Natural killer cell (primary cell): ENCODE data around the gene SAV1. TPM values are rescaled to one million over a fixed set of nuclear protein-coding genes. Genes with fewer than 3 reads are reported as not detected.

Experiments used
- ATAC-seq, 3 donors: fragments of 150-1000 bp in 2 of 3; fragments of 200-7000 bp in 1 of 3; cut with Tn5 transposase; 1 replicate in 1 of 3; 2 replicates in 2 of 3; pipeline ENCODE4 v1.10.0; 2021; ENCODE audit warnings: mild to moderate bottlenecking in 2 of 3, moderate library complexity in 2 of 3
- DNase-seq, 2 donors: peaks; one replicate each; pipeline versions ENCODE4 v3.0.0 to v3.0.0-alpha.2; 2013 to 2021; ENCODE audit warnings: mixed read lengths in 1 of 2
- H3K27ac ChIP-seq: one replicate; pipeline ENCODE4 v1.5.1; 2013; ENCODE audit warnings: mild to moderate bottlenecking, low read length
- H3K27me3 ChIP-seq: one replicate; pipeline ENCODE4 v1.6.1; 2013; ENCODE audit warnings: low read length; ENCODE audit not compliant: control insufficient read depth, insufficient read depth
- H3K36me3 ChIP-seq: one replicate; pipeline ENCODE4 v1.6.1; 2013; ENCODE audit warnings: low read length; ENCODE audit not compliant: control insufficient read depth, insufficient read depth
- H3K4me1 ChIP-seq: one replicate; pipeline ENCODE4 v1.6.1; 2013; ENCODE audit warnings: low read length; ENCODE audit not compliant: control insufficient read depth, insufficient read depth
- H3K4me3 ChIP-seq: one replicate; pipeline ENCODE4 v1.5.1; 2013; ENCODE audit warnings: low read length
- H3K9me3 ChIP-seq: one replicate; pipeline ENCODE4 v1.6.1; 2013; ENCODE audit warnings: low read length; ENCODE audit not compliant: control insufficient read depth, insufficient read depth
- H3K27ac Mint-ChIP-seq, 2 donors: one replicate each; pipeline ENCODE4 v1.8.0; 2022; ENCODE audit warnings: mild to moderate bottlenecking in 2 of 2, mixed read lengths in 2 of 2, moderate library complexity in 1 of 2
- H3K27me3 Mint-ChIP-seq, 2 donors: one replicate each; pipeline ENCODE4 v1.8.0; 2022; ENCODE audit warnings: low read depth in 2 of 2, mixed read lengths in 2 of 2
- H3K36me3 Mint-ChIP-seq: one replicate; pipeline ENCODE4 v1.8.0; 2022; ENCODE audit warnings: mixed read lengths
- H3K4me1 Mint-ChIP-seq, 2 donors: one replicate each; pipeline ENCODE4 v1.8.0; 2022; ENCODE audit warnings: mixed read lengths in 2 of 2
- H3K4me3 Mint-ChIP-seq: one replicate; pipeline ENCODE4 v1.8.0; 2022; ENCODE audit warnings: mild to moderate bottlenecking, moderate library complexity, mixed read lengths
- H3K9me3 Mint-ChIP-seq, 2 donors: one replicate each; pipeline ENCODE4 v1.8.0; 2022; ENCODE audit warnings: mixed read lengths in 2 of 2
- WGBS: methylation state at CpG from one replicate; pipeline ENCODE4 v1.1.7; 2013; ENCODE audit warnings: missing lambda C conversion rate; ENCODE audit not compliant: insufficient coverage; 5-methylcytosine and 5-hydroxymethylcytosine counted together
- intact Hi-C: fragments of 100-400 bp; cut with micrococcal nuclease; formaldehyde crosslinking; loops from one replicate; pipeline ENCODE4 v1.14.2; 2022
- total RNA-seq, 4 donors: library from RNA; stranded (reverse); fragments of 120-200 nt in 1 of 4; gene quantifications; one replicate each; pipeline versions ENCODE4 v1.2.3 to v1.2.4, GENCODE V29; 2013 to 2022
- TF ChIP-seq, protein P1 (sequence below): fragments of 200-600 bp; IDR thresholded peaks from one replicate; pipeline ENCODE4 v1.8.0; 2022; ENCODE audit warnings: antibody characterized with exemption

SAV1 gene
- total RNA-seq, 3 donors from 2014 or later (not counting 1 experiment from before 2014, with no cell fraction given), result 3.0 to 6.6 (median 6.6) TPM

DNA sequence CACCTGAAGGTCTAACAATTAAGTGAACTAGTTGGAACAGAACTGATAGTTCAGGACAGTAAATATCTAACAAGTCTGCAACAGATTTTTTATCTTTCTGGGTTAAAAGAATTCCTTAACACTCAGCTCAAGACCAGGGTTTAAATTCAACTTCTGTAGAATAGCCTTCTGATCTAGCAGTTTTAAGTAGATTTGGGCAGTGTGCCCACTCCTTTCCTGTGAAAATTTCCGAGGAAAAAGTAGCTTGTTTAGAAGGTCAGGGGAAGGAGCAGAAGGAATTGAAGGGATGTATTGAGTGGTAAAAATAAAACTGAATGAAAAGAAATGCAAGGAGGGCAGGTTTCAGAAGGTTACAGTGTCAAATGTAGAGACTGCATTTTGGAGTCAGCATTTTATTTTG is 62.3 kb downstream of the SAV1 start:
- WGBS, result 30% methylated on average over 1 of the region's 1 CpG
- H3K4me1 Mint-ChIP-seq, result no peaks in the 10 kb centered on the region
- H3K36me3 Mint-ChIP-seq, result no peaks in the 10 kb centered on the region
- Histone ChIP-seq H3K4me3 (no peak overlapping the region), H3K36me3 (no peaks in the 10 kb centered on the region), H3K9me3 (no peaks in the 10 kb centered on the region), H3K27ac (no peak overlapping the region), H3K4me1 (no peaks in the 10 kb centered on the region), H3K27me3 (no peaks in the 10 kb centered on the region)
- H3K27me3 Mint-ChIP-seq, result peaks cover 3 to 10% of the 10 kb centered on the region in 2 donors
- no peak overlapping the region for H3K4me3 Mint-ChIP-seq
- TF ChIP-seq, protein P1, sequence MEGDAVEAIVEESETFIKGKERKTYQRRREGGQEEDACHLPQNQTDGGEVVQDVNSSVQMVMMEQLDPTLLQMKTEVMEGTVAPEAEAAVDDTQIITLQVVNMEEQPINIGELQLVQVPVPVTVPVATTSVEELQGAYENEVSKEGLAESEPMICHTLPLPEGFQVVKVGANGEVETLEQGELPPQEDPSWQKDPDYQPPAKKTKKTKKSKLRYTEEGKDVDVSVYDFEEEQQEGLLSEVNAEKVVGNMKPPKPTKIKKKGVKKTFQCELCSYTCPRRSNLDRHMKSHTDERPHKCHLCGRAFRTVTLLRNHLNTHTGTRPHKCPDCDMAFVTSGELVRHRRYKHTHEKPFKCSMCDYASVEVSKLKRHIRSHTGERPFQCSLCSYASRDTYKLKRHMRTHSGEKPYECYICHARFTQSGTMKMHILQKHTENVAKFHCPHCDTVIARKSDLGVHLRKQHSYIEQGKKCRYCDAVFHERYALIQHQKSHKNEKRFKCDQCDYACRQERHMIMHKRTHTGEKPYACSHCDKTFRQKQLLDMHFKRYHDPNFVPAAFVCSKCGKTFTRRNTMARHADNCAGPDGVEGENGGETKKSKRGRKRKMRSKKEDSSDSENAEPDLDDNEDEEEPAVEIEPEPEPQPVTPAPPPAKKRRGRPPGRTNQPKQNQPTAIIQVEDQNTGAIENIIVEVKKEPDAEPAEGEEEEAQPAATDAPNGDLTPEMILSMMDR, result no peak
- intact Hi-C loops, result loop anchor here (10.0 kb wide), 2 partner anchors 169 to 259 kb away; no protein-coding TSS in a partner anchor
- no peak for ATAC-seq
- H3K9me3 Mint-ChIP-seq, result no peaks in the 10 kb centered on the region
- no peak overlapping the region for H3K27ac Mint-ChIP-seq
- DNase-seq, result no peak

DNA sequence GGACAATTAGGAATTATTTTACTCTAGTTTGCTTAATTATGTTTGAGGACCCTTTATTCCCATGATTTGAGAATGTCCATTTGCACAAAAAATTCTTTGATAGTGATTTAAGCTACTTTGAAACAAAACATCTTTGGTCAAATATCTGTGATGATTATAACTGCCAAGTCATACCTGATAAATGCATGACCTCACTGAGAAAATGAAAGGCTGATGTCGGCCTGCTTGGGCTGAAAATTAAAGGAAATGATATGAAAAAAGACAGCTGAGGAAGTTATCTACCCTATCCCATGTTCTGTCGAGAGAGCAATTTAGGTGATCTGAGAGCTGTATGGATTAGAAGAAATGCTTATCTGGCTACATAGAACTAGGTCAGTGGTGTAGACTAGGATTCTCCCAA is 64.5 kb downstream of the SAV1 start:
- Mint-ChIP-seq H3K9me3 (no peaks in the 10 kb centered on the region), H3K4me1 (no peaks in the 10 kb centered on the region), H3K4me3 (no peak overlapping the region), H3K27ac (no peak overlapping the region), H3K27me3 (peaks cover 0 to 3% of the 10 kb centered on the region in 2 donors), H3K36me3 (no peaks in the 10 kb centered on the region)
- Histone ChIP-seq H3K27ac (no peak overlapping the region), H3K4me3 (no peak overlapping the region), H3K9me3 (no peaks in the 10 kb centered on the region), H3K36me3 (no peaks in the 10 kb centered on the region), H3K4me1 (no peaks in the 10 kb centered on the region), H3K27me3 (no peaks in the 10 kb centered on the region)
- DNase-seq (no peak), ATAC-seq (no peak)
- intact Hi-C loops, result loop anchor here (10.0 kb wide), 2 partner anchors 171 to 261 kb away; no protein-coding TSS in a partner anchor
- no CpG with 5 or more reads among the region's 2 CpGs for WGBS
- TF ChIP-seq, protein P1, result no peak

DNA sequence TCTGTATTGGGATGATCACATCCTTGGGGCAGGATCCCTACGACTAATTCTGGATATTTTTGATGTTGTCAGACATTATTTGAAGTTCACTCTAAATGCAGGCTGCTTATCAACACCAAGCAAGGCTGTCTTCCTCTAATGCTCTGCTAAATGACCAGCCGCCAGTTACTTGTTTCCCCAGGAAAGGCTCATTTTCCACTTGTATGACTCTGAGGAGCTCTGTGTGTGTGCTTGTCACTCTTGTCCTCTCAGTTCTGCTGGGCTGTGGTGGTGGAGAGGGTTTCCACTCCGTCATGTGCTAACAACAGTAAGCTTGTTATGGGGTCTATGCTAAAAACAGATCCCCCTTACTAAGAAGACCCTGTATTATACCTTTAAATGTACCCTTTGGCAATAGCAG is 66.1 kb downstream of the SAV1 start:
- 75% methylated on average over 2 of the region's 3 CpGs for WGBS
- Histone ChIP-seq H3K4me3 (no peak overlapping the region), H3K27ac (no peak overlapping the region), H3K9me3 (no peaks in the 10 kb centered on the region), H3K4me1 (no peaks in the 10 kb centered on the region), H3K27me3 (no peaks in the 10 kb centered on the region), H3K36me3 (no peaks in the 10 kb centered on the region)
- no peaks in the 10 kb centered on the region for H3K4me1 Mint-ChIP-seq
- no peaks in the 10 kb centered on the region for H3K27me3 Mint-ChIP-seq
- TF ChIP-seq, protein P1, result no peak
- no peak for DNase-seq
- ATAC-seq, result no peak
- H3K9me3 Mint-ChIP-seq, result no peaks in the 10 kb centered on the region
- intact Hi-C loops, result loop anchor here (10.0 kb wide), 2 partner anchors 173 to 263 kb away; no protein-coding TSS in a partner anchor
- no peak overlapping the region for H3K27ac Mint-ChIP-seq
- H3K4me3 Mint-ChIP-seq, result no peak overlapping the region
- no peaks in the 10 kb centered on the region for H3K36me3 Mint-ChIP-seq

DNA sequence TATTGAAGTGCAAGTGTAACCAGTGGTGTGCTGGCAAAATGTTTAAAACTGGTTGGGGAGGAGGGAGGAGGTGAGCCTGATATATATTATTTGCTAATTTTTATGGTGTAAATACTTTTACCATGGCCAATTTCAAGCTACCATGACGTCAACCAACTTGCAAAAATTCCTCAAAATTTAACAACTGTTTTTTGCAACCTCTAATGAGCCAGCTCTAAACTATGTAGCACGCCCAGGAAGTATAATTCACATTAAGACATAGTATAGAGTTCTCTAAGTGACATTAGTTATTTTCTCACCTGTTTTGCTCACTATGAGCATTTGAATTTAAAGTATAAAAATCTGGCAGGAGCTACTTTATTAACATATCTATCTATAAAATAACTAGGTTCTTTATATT is 66.7 kb downstream of the SAV1 start:
- no peaks in the 10 kb centered on the region for H3K4me1 Mint-ChIP-seq
- 100% methylated on average over 1 of the region's 2 CpGs for WGBS
- Histone ChIP-seq H3K4me3 (no peak overlapping the region), H3K27ac (no peak overlapping the region), H3K4me1 (no peaks in the 10 kb centered on the region), H3K9me3 (no peaks in the 10 kb centered on the region), H3K27me3 (no peaks in the 10 kb centered on the region), H3K36me3 (no peaks in the 10 kb centered on the region)
- H3K27me3 Mint-ChIP-seq, result no peaks in the 10 kb centered on the region
- intact Hi-C loops, result loop anchor here (10.0 kb wide), 2 partner anchors 173 to 263 kb away; no protein-coding TSS in a partner anchor
- TF ChIP-seq, protein P1, result no peak
- H3K9me3 Mint-ChIP-seq, result no peaks in the 10 kb centered on the region
- ATAC-seq (no peak), DNase-seq (no peak)
- H3K27ac Mint-ChIP-seq, result no peak overlapping the region
- no peaks in the 10 kb centered on the region for H3K36me3 Mint-ChIP-seq
- H3K4me3 Mint-ChIP-seq, result no peak overlapping the region
